Measurements from ENCODE around the gene SREBF2. TPM values are rescaled to one million over a fixed set of nuclear protein-coding genes. Genes with fewer than 3 reads are reported as not detected.

Gene SREBF2
- total RNA-seq, 1 experiment from 2014 or later: 19.7 TPM

DNA sequence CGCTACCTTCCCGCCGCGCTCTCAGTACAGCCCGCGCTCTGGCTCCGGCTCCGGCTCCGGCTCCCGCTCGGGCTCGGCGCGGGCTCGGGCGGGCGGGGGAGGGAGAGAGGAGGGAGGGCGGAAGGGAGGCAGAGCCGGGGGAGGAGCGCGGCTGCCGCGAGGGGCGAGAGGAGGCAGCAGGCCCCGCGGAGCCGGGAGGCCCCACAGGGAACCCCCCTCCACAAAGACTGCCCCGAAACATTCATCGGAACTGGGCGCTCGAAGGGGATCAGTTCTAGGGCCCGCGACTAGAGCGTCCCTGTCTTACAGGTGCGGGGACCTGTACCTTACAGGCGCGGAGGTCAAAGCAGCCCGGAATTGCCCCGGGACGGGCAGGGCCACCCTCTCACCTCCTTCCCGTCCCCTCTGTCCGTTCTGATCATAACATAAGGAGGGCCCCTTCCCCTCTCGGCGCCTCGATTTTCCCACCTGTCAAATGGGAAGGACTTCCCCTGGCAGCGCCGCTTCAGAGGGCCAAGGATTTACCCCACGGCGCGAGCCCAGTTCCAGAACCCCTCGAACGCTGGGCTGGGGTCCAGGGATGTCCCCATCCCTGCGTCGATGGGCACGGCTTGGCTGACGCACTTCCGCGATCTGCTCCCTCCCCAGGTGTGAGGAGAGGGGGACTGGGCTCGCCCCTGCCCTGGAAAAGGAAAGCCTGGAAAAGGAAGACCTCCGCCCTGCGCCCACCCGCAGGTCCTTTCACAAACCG lies 82.3 kb downstream of the SREBF2 start, which contains the start of gene SHISA8:
SHISA8 (minus strand) TSS at position 40 of the 751 bp plus-strand sequence. CDS start 407 bp downstream, outside the sequence.
- peaks cover 71% of the 10 kb centered on the region for H3K27me3 ChIP-seq (replicated peaks)
- no peak within 1 kb of the TSS for H3K27ac ChIP-seq
- H3K4me3 ChIP-seq: no peak within 1 kb of the TSS
- no peak for DNase-seq (ENCODE audit: low read depth in 1 of 2, low spot score in 2 of 2)
- H3K9me3 ChIP-seq (replicated peaks): no peaks in the 10 kb centered on the region
- H3K4me1 ChIP-seq (replicated peaks): peaks cover 29% of the 10 kb centered on the region
- H3K36me3 ChIP-seq: no peaks in the 10 kb centered on the region

DNA sequence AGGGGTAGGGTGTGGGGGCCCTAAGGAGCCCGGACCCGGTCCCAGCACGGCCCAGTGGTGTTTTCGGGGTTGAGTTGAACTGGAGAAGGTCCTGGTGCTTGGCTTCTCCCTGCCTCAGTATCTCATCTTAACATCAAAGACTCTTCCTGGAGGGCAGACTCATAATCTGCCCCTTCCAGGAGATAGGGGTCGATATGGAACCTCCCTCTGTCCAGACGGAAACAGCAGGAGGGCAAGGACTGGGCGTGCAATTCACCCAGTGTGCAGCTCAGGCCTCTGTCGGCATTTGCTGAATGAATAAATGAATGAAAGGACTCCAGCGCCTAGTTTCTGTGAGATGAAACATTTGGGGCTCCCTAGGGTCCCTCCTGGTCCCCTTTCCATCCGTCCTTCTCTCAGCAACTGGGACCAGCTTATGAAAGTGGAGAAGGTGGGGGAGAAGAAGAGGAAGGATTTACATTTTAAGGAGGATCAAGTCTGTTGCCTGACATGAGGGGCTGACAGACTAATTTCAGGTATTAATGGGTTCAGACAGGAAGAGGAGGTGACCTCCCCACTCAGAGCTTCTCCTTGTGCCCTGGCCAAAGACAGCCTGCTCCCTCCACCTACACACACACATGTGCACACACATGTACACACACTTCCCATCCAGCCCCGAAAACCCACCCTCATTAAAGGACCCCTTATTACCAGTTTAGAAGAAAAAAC lies 83.0 kb downstream of the SREBF2 start:
- H3K4me3 ChIP-seq: no peak overlapping the region
- peaks cover 64% of the 10 kb centered on the region for H3K27me3 ChIP-seq (replicated peaks)
- peaks cover 21% of the 10 kb centered on the region for H3K4me1 ChIP-seq (replicated peaks)
- H3K27ac ChIP-seq: no peak overlapping the region
- H3K9me3 ChIP-seq (replicated peaks): no peaks in the 10 kb centered on the region
- DNase-seq (ENCODE audit: low read depth in 1 of 2, low spot score in 2 of 2): no peak
- no peaks in the 10 kb centered on the region for H3K36me3 ChIP-seq

DNA sequence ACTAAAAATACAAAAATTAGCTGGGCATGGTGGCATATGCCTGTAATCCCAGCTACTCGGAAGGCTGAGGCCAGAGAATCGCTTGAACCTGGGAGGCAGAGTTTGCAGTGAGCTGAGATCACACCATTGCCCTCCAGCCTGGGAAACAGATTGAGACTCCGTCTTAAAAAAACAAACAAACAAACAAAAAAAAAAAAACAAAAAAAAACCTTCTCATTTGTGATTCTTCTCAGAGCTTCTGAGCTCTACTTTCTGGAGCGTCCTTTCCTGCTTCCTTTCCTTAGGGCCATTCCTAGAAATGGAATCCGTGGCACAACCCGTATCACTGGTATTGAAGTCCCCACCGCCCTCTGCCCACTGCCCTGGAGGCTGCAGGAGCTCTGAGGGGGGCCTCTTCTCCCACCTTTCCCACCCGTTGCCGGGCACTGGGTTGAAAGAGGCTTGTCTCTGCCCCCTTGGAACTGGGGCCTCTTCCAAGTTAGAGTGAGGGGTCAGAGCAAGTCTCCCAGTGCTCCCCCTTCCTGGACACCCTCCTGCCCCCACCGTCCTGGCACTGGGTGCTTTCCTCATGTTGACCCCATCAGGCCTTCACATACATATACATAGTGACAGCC lies 83.9 kb downstream of the SREBF2 start:
- no peaks in the 10 kb centered on the region for H3K9me3 ChIP-seq (replicated peaks)
- DNase-seq (ENCODE audit: low read depth in 1 of 2, low spot score in 2 of 2): no peak
- no peak overlapping the region for H3K27ac ChIP-seq
- H3K27me3 ChIP-seq (replicated peaks): peaks cover 54% of the 10 kb centered on the region
- H3K36me3 ChIP-seq: no peaks in the 10 kb centered on the region
- H3K4me3 ChIP-seq: no peak overlapping the region
- peaks cover 19% of the 10 kb centered on the region for H3K4me1 ChIP-seq (replicated peaks)

DNA sequence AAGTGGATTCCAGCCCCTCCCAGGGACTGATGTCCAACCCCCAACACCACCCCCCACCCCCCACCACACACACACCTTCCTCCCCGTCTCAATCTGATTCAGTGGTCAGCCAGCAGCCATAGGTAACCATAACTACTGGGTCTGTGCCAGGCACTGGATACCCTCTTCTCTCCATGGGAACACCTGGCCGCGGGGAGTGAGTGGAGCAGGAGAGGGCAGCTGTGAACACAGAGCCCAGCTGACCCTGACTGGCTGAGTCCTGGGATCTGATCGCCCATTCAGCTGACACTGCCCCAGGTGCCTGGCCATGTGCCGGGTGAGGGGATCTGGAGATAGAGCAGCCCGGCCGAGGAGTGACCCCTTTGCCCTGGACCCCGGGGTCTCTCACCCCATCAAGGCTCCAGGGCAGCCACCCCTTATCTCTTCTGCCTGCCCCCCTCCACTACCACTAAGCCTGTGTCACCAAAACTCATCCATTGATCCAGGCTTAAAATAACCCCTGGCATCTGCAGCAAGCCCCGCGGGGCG lies 84.5 kb downstream of the SREBF2 start:
- H3K36me3 ChIP-seq: no peaks in the 10 kb centered on the region
- H3K9me3 ChIP-seq (replicated peaks): no peaks in the 10 kb centered on the region
- no peak overlapping the region for H3K4me3 ChIP-seq
- peaks cover 49% of the 10 kb centered on the region for H3K27me3 ChIP-seq (replicated peaks)
- peaks cover 19% of the 10 kb centered on the region for H3K4me1 ChIP-seq (replicated peaks)
- DNase-seq (ENCODE audit: low read depth in 1 of 2, low spot score in 2 of 2): no peak
- no peak overlapping the region for H3K27ac ChIP-seq

DNA sequence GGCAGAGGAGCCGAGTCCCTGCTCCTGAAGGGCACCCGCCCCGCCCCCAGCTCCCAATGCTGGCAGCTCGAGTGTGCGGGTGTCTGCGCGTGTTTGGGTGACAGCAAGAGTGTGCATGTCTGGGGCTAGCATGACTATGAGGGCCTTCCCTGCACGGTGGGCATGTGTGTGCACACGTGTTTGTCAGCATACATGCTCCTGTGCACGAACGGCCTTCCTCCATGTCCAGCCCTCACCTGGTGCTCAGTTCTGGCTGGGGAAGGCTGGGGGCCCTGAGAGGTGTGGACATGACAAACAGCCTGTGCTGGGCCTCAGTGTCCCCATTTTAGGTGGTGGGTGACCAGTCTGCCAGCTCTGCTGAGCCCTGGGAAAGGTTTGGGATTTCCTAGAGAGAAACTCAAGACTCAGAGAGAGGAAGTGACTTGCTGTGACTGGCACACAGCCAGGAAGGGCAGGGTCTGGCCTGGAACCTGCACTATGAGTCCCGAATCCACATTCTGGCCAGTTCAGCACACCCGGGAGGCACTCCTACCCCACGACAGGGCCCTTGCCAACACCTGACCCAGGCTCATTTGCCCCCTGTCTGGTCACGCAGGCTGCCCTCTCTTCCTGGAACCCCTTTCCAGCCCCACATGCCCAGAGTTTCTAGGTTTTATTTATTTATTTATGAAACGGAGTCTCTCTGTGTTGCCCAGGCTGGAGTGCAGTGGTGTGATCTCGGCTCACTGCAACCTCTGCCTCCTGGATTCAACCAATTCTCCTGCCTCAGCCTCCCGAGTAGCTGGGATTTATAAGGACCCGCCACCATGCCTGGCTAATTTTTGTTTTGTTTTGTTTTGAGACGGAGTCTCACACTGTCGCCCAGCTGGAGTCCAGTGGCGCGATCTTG lies 85.2 kb downstream of the SREBF2 start:
- Histone ChIP-seq H3K4me3 (no peak overlapping the region), H3K36me3 (no peaks in the 10 kb centered on the region), H3K4me1 (replicated peaks) (peaks cover 19% of the 10 kb centered on the region), H3K9me3 (replicated peaks) (no peaks in the 10 kb centered on the region), H3K27me3 (replicated peaks) (peaks cover 42% of the 10 kb centered on the region), H3K27ac (no peak overlapping the region)
- DNase-seq (ENCODE audit: low read depth in 1 of 2, low spot score in 2 of 2): no peak

DNA sequence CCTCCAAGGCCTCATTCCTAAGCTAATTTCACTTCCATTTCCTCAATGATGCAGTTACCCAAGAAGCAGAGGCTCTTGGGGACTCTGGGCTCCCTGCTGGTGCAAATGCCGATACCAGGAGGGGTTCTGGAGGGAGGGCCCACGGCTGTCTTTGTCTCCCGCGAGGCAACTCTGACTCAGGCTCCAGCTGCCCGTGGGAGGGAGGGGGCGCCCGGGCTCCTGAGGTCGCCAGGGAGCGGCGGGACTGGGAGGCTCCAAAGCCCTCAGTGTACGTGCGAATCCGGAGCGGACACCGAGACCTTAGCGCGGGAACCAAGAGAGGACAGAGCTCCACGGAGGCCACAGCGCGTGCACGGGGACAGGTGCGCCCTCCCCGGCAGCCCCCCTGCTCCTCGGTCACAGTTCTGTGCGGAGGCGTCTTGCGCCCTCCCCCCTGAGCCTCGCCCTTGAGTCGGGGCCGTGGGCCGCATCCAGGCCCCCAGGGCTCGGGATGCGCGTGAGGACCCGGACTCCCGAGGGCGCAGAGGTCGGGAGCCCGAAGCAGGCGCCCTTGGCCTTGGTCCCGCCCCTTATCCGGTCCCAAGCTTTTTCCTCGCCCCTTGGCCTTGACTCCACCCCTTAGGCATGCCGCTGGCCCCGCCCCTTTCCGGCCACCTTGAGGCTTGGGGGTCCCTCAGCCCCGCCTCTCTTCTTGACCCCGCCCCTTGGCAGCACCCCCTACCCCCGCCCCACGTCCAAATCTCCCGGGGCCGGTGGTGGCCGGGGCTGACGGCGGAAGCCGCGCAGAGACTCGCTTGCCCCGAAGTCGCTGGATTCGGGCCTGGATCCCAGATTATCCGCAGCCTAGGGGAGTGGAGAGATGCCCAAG lies 86.7 kb downstream of the SREBF2 start:
- no peaks in the 10 kb centered on the region for H3K9me3 ChIP-seq (replicated peaks)
- no peak overlapping the region for H3K27ac ChIP-seq
- H3K36me3 ChIP-seq: no peaks in the 10 kb centered on the region
- H3K4me3 ChIP-seq: no peak overlapping the region
- peak in 1 of 2 experiments; percentile 54 for DNase-seq (ENCODE audit: low read depth in 1 of 2, low spot score in 2 of 2)
- H3K27me3 ChIP-seq (replicated peaks): peaks cover 31% of the 10 kb centered on the region
- peaks cover 11% of the 10 kb centered on the region for H3K4me1 ChIP-seq (replicated peaks)

DNA sequence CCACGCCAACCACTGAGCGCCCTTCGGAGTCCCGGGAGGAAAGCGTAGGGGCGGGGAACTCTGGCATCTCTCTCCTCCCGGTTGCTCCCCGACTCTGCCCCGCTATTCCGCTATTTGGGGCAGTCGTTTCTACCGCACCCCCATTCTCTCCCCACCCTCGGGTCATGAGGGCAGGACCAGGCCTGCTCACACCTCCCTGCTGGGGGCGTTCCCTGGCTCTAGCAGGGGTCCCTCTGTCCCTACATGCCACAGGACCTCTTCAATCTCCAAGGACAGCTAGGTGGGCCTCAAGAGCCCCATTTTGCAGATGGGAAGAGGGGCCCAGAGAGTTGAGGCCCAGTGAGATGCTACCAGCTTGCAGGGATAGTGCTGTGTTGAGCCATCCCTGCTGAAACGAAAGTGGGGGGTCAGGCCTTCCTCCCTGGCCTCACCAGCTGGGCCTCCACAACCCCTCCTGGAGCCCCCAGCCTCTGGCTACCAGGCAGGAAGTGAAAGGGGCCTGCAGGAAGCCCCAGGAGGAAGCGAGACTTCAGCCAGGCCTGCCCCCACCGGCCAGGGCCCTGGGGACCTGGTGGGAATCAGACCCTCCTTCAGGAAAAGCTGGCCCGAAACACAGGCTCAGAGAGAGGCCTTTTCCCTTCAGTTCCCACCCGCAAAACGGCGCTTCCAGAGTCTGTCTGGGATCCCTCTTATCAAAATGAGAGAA lies 87.5 kb downstream of the SREBF2 start:
- Histone ChIP-seq H3K9me3 (replicated peaks) (no peaks in the 10 kb centered on the region), H3K27ac (no peak overlapping the region), H3K36me3 (no peaks in the 10 kb centered on the region), H3K4me3 (no peak overlapping the region), H3K4me1 (replicated peaks) (0 out of 2 replicates have a peak, but pooled peaks cover 6% of the 10 kb centered on the region), H3K27me3 (replicated peaks) (peaks cover 28% of the 10 kb centered on the region)
- no peak for DNase-seq (ENCODE audit: low read depth in 1 of 2, low spot score in 2 of 2)

DNA sequence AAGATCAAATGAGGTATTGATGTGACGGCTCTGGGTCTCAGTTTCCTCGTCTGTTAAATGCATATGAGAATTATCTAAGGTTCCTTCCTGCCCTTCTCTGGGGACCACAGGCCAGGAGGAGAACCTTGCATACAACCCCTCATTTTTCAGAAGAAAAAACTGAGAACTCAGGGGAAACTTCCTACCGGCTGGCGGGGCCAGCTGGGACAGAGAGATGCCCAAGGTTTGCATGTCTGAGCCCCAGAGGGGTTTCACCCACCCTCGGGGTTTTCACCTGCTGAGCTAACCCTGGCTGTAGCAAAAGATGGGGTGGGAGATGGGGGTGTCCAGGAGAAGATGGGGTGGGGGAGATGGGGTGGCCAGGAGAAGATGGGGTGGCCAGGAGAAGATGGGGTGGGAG lies 89.4 kb downstream of the SREBF2 start:
- H3K36me3 ChIP-seq: no peaks in the 10 kb centered on the region
- H3K9me3 ChIP-seq (replicated peaks): no peaks in the 10 kb centered on the region
- H3K4me1 ChIP-seq (replicated peaks): peaks cover 15% of the 10 kb centered on the region
- DNase-seq (ENCODE audit: low read depth in 1 of 2, low spot score in 2 of 2): no peak
- peaks cover 21% of the 10 kb centered on the region for H3K27me3 ChIP-seq (replicated peaks)
- H3K27ac ChIP-seq: no peak overlapping the region
- H3K4me3 ChIP-seq: no peak overlapping the region

DNA sequence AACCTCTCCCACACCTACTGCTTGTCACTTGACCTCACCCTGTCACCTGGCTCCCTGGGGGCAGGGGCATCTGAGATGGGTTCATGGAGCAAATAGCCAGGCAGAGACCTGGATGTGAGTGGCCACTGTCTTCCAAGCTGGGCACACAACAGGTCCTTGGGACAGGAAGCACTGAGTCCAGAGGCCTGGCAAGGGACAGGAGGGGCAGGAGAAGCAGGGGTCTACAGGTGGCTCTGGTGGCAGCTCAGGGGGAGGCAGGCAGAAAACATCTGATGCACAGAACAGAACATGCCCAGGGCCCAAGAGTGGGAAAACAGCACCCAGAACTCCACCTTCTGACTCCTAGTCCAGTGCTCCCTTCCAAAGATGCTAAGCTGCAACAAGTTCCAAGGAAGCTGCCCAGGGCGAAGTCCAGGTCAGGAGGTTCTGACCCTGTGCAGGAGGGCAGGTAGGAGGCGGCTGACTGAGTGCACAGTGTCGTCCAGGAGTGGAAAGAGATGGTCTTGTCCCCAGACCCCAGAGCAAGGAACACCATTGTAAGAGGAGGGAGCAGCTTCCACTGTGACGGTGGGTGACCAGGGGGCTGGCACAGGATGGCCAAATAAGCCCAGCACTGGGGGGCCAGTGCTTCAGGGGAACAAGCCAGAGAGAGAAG lies 90.2 kb downstream of the SREBF2 start:
- Histone ChIP-seq H3K36me3 (no peaks in the 10 kb centered on the region), H3K4me1 (replicated peaks) (peaks cover 15% of the 10 kb centered on the region), H3K27me3 (replicated peaks) (peaks cover 19% of the 10 kb centered on the region), H3K4me3 (no peak overlapping the region), H3K9me3 (replicated peaks) (no peaks in the 10 kb centered on the region), H3K27ac (no peak overlapping the region)
- no peak for DNase-seq (ENCODE audit: low read depth in 1 of 2, low spot score in 2 of 2)

DNA sequence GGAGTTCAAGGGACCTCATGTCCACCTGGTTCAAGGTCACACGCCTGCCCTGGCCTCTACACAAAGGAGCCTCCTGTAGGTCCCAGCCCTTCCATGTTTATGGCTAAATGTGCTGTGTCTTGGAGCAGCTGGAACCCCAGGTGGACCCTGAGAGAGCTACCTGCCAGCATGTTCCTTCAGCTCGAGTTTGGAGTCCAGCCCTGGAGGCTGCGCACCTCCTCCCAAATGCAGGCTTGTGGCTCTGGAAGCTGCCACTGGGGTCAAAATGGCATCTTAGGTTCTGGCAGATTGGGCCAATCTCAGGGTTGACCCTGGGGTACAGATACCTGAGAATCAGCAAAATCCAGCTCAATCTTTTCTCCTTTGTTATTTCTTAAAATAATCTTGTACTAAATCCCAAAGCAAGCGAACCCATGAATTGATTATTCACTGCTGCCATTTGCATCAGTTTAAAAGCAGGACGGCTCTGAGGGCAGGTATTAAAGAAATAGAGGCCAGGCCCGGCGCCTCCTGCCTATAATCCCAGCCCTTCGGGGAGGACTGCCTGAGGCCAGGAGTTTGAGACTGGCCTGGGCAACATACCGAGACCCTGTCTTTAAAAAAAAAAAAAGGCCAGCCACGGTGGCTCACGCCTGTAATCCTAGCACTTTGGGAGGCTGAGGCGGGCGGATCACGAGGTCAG lies 90.8 kb downstream of the SREBF2 start:
- no peak overlapping the region for H3K27ac ChIP-seq
- no peak for DNase-seq (ENCODE audit: low read depth in 1 of 2, low spot score in 2 of 2)
- H3K4me1 ChIP-seq (replicated peaks): peaks cover 15% of the 10 kb centered on the region
- H3K9me3 ChIP-seq (replicated peaks): no peaks in the 10 kb centered on the region
- no peaks in the 10 kb centered on the region for H3K36me3 ChIP-seq
- H3K4me3 ChIP-seq: no peak overlapping the region
- H3K27me3 ChIP-seq (replicated peaks): peaks cover 16% of the 10 kb centered on the region

DNA sequence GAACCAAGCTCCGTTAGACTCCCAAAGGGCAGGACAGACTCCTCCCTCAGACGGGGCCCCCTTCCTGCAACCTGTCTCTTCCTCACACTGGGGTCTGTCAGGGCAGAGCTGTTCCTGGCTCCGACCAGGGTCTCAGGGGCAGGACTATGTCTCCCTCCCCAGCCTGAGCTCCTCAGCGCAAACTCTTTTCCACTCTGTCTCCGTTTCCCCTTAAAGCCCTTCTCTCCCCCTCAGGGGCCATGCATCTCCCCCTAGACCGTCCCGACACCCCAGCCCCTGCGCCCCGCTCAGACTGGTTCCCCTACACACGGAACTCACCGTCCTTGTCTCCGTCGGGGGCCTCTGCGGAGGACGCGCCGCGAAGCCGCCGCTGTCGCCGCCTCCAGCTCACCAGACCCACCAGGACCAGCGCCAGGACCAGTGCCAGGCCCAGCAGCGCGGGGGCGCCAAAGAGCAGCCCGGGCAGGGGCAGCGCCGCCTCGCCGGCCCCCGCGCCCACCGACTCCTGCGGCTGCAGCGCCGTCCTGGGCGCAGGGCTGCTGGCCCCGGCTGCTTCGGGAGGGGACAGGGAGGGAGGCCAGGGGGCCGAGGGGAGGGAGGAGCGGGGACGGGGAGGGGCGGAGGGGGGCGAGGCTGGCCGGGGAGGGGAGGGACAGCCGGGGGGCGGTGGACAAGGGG lies 93.0 kb downstream of the SREBF2 start:
- no peaks in the 10 kb centered on the region for H3K36me3 ChIP-seq
- H3K4me3 ChIP-seq: no peak overlapping the region; the same call in 1 of the 2 replicates
- DNase-seq (ENCODE audit: low read depth in 1 of 2, low spot score in 2 of 2): peak; percentile 35 to 63
- peaks cover 9% of the 10 kb centered on the region for H3K4me1 ChIP-seq (replicated peaks)
- H3K9me3 ChIP-seq (replicated peaks): no peaks in the 10 kb centered on the region
- peaks cover 16% of the 10 kb centered on the region for H3K27me3 ChIP-seq (replicated peaks)
- no peak overlapping the region for H3K27ac ChIP-seq

All from SJSA1 (cell line).